ENCODE results near the gene PHLPP1.

Gene PHLPP1

DNA sequence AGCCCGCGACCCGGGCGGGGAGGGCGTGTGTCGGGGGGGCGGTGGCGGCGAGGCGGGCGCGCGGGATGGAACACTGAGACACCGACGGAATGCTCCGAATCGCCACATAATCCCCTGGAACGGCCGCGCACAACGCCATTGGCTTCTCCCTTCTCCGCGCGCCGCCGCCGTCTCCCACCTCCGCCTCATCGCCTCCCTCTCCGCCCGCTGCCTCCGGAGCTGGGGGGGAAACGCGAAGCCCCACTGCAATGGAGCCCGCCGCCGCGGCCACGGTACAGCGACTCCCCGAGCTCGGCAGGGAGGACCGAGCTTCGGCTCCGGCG lies at the start of gene PHLPP1:
PHLPP1 (plus strand) TSS at position 106 of the 323 bp plus-strand sequence; CDS start at position 249, 143 bp downstream.
- no peak for ATAC-seq
- TF ChIP-seq ESRRG (CRISPR knock-in tag; IDR thresholded peaks at IDR 0.05) (no peak), ZC3H10 (CRISPR knock-in tag; IDR thresholded peaks at IDR 0.05) (no peak), PPARA (CRISPR knock-in tag; IDR thresholded peaks at IDR 0.05; ENCODE audit: borderline replicate concordance) (no peak), RARB (CRISPR knock-in tag; IDR thresholded peaks at IDR 0.05) (no peak)
- TF ChIP-seq, protein P1, sequence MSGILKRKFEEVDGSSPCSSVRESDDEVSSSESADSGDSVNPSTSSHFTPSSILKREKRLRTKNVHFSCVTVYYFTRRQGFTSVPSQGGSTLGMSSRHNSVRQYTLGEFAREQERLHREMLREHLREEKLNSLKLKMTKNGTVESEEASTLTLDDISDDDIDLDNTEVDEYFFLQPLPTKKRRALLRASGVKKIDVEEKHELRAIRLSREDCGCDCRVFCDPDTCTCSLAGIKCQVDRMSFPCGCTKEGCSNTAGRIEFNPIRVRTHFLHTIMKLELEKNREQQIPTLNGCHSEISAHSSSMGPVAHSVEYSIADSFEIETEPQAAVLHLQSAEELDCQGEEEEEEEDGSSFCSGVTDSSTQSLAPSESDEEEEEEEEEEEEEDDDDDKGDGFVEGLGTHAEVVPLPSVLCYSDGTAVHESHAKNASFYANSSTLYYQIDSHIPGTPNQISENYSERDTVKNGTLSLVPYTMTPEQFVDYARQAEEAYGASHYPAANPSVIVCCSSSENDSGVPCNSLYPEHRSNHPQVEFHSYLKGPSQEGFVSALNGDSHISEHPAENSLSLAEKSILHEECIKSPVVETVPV (CRISPR knock-in tag; IDR thresholded peaks at IDR 0.05), result no peak
- TF ChIP-seq, protein P2, sequence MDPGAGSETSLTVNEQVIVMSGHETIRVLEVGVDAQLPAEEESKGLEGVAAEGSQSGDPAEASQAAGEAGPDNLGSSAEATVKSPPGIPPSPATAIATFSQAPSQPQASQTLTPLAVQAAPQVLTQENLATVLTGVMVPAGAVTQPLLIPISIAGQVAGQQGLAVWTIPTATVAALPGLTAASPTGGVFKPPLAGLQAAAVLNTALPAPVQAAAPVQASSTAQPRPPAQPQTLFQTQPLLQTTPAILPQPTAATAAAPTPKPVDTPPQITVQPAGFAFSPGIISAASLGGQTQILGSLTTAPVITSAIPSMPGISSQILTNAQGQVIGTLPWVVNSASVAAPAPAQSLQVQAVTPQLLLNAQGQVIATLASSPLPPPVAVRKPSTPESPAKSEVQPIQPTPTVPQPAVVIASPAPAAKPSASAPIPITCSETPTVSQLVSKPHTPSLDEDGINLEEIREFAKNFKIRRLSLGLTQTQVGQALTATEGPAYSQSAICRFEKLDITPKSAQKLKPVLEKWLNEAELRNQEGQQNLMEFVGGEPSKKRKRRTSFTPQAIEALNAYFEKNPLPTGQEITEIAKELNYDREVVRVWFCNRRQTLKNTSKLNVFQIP (CRISPR knock-in tag; IDR thresholded peaks at IDR 0.05; ENCODE audit: borderline replicate concordance, low read depth), result no peak

DNA sequence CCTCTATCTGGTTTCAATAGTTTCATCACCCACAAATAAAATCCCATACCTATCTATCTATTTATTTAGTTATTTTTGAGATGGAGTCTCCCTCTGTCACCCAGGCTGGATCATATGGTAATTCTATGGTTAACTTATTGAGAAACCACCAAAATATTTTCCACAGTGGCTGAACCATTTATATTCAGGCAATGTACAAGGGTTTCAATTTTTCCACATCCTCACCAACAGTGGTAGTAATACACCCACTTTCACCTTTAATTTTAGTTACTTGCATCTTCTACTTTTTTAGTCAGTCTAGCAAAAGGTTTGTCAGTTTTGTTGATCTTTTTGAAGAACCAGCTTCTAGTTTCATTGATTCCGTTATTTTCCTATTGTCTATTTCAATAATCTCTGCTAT lies 46.1 kb upstream of the PHLPP1 start:
- ATAC-seq, result no peak
- TF ChIP-seq TCF4 (CRISPR knock-in tag; IDR thresholded peaks at IDR 0.05; ENCODE audit: borderline replicate concordance), result no peak
- TF ChIP-seq ZFP30 (CRISPR knock-in tag; IDR thresholded peaks at IDR 0.05), result no peak
- no peak for TF ChIP-seq CSDC2 (CRISPR knock-in tag; IDR thresholded peaks at IDR 0.05)
- no peak for TF ChIP-seq ZFP3 (CRISPR knock-in tag; IDR thresholded peaks at IDR 0.05)
- TF ChIP-seq SNAI2 (CRISPR knock-in tag; IDR thresholded peaks at IDR 0.05), result no peak
- TF ChIP-seq, protein P2 (CRISPR knock-in tag; IDR thresholded peaks at IDR 0.05; ENCODE audit: borderline replicate concordance, low read depth), result no peak
- TF ChIP-seq ARNTL (CRISPR knock-in tag; IDR thresholded peaks at IDR 0.05; ENCODE audit: borderline replicate concordance, low read depth), result no peak
- TF ChIP-seq, protein P1 (CRISPR knock-in tag; IDR thresholded peaks at IDR 0.05), result no peak
- TF ChIP-seq RARB (CRISPR knock-in tag; IDR thresholded peaks at IDR 0.05), result no peak
- TF ChIP-seq PPARA (CRISPR knock-in tag; IDR thresholded peaks at IDR 0.05; ENCODE audit: borderline replicate concordance), result no peak
- TF ChIP-seq, protein P3, sequence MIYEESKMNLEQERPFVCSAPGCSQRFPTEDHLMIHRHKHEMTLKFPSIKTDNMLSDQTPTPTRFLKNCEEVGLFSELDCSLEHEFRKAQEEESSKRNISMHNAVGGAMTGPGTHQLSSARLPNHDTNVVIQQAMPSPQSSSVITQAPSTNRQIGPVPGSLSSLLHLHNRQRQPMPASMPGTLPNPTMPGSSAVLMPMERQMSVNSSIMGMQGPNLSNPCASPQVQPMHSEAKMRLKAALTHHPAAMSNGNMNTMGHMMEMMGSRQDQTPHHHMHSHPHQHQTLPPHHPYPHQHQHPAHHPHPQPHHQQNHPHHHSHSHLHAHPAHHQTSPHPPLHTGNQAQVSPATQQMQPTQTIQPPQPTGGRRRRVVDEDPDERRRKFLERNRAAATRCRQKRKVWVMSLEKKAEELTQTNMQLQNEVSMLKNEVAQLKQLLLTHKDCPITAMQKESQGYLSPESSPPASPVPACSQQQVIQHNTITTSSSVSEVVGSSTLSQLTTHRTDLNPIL (CRISPR knock-in tag; IDR thresholded peaks at IDR 0.05; ENCODE audit: low read depth), result no peak
- TF ChIP-seq, protein P4, sequence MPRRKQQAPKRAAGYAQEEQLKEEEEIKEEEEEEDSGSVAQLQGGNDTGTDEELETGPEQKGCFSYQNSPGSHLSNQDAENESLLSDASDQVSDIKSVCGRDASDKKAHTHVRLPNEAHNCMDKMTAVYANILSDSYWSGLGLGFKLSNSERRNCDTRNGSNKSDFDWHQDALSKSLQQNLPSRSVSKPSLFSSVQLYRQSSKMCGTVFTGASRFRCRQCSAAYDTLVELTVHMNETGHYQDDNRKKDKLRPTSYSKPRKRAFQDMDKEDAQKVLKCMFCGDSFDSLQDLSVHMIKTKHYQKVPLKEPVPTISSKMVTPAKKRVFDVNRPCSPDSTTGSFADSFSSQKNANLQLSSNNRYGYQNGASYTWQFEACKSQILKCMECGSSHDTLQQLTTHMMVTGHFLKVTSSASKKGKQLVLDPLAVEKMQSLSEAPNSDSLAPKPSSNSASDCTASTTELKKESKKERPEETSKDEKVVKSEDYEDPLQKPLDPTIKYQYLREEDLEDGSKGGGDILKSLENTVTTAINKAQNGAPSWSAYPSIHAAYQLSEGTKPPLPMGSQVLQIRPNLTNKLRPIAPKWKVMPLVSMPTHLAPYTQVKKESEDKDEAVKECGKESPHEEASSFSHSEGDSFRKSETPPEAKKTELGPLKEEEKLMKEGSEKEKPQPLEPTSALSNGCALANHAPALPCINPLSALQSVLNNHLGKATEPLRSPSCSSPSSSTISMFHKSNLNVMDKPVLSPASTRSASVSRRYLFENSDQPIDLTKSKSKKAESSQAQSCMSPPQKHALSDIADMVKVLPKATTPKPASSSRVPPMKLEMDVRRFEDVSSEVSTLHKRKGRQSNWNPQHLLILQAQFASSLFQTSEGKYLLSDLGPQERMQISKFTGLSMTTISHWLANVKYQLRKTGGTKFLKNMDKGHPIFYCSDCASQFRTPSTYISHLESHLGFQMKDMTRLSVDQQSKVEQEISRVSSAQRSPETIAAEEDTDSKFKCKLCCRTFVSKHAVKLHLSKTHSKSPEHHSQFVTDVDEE (CRISPR knock-in tag; IDR thresholded peaks at IDR 0.05), result no peak
- TF ChIP-seq ZNF8 (CRISPR knock-in tag; IDR thresholded peaks at IDR 0.05), result no peak
- no peak for TF ChIP-seq ESRRG (CRISPR knock-in tag; IDR thresholded peaks at IDR 0.05)
- TF ChIP-seq TOX (CRISPR knock-in tag; IDR thresholded peaks at IDR 0.05; ENCODE audit: borderline replicate concordance), result no peak
- no peak for TF ChIP-seq OSR1 (CRISPR knock-in tag; IDR thresholded peaks at IDR 0.05)

DNA sequence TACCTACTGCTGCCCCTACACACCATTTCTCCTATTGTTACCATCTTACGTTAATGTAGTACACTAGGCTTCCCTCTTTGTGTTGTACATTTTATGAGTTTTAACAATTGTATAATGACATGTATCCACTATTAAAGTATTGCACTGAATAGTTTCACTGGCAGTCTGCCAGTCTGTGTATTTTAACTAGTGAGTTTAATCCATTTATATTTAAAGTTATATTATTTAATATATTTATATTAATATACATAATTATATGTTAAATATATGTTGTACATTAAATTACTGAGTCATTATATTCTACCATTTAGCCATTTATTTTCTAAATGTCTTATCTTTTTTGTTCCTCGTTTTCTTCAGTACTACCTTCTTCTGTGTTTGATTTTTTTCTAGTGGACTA lies 44.8 kb upstream of the PHLPP1 start:
- ATAC-seq, result no peak
- no peak for TF ChIP-seq TCF4 (CRISPR knock-in tag; IDR thresholded peaks at IDR 0.05; ENCODE audit: borderline replicate concordance)
- TF ChIP-seq, protein P4 (CRISPR knock-in tag; IDR thresholded peaks at IDR 0.05), result no peak
- TF ChIP-seq TOX (CRISPR knock-in tag; IDR thresholded peaks at IDR 0.05; ENCODE audit: borderline replicate concordance), result no peak
- TF ChIP-seq, protein P3 (CRISPR knock-in tag; IDR thresholded peaks at IDR 0.05; ENCODE audit: low read depth), result no peak
- no peak for TF ChIP-seq ZFP30 (CRISPR knock-in tag; IDR thresholded peaks at IDR 0.05)
- TF ChIP-seq ZC3H10 (CRISPR knock-in tag; IDR thresholded peaks at IDR 0.05), result no peak
- TF ChIP-seq CSDC2 (CRISPR knock-in tag; IDR thresholded peaks at IDR 0.05), result no peak
- no peak for TF ChIP-seq SNAI2 (CRISPR knock-in tag; IDR thresholded peaks at IDR 0.05)
- no peak for TF ChIP-seq RARB (CRISPR knock-in tag; IDR thresholded peaks at IDR 0.05)
- no peak for TF ChIP-seq ESRRG (CRISPR knock-in tag; IDR thresholded peaks at IDR 0.05)

Data from SK-N-SH treated with all-trans-retinoic acid at 6 μM for 48 hours (cell line).